K562 (cell line): ENCODE results near the gene BICDL1.

ENCODE experiments used
- SAP30 ChIP-seq: fragments of 200-600 bp; sonication (generic); IDR thresholded peaks from 2 replicates; pipeline ENCODE4 v1.6.1; 2012; ENCODE audit warnings: borderline replicate concordance, low read depth, mild to moderate bottlenecking, moderate library complexity, low read length, control low read depth, inconsistent platforms; ENCODE audit not compliant: insufficient read depth, poor library complexity, severe bottlenecking
- THRA ChIP-seq: fragments of 450-650 bp; IDR thresholded peaks from 2 replicates; pipeline ENCODE4 v1.6.1; 2017; ENCODE audit warnings: mild to moderate bottlenecking, moderate library complexity

- no peak for TF ChIP-seq SAP30
- no peak for TF ChIP-seq THRA
Observed at GRCh38 chr12:120115692-120116440, 126.8 kb downstream of the BICDL1 start.
